Activated CD8-positive, alpha-beta T cell treated with anti-CD3 and anti-CD28 coated beads for 36 hours (primary cell): ENCODE measurements around the gene E4F1. TPM values are rescaled to one million over a fixed set of nuclear protein-coding genes. Genes with fewer than 3 reads are reported as not detected.
A peak's percentile ranks its signal among the peaks of the same experiment; 100 is the strongest.
"Not testable (repeated sequence)": the region's sequence is repeated elsewhere in the genome, so short reads cannot be mapped to it uniquely, and the experiment has no call there.

ENCODE experiments used
- ATAC-seq: fragments of 200-7000 bp; cut with Tn5 transposase; one replicate; pipeline ENCODE4 v1.10.0; 2021; ENCODE audit warnings: mild to moderate bottlenecking, moderate library complexity
- CTCF ChIA-PET: fragments of 350-600 bp; sonication (Branson Sonifier 250); formaldehyde crosslinking; loops from one replicate; lab custom pipeline; 2021; ENCODE audit warnings: antibody characterized with exemption; lab: Charles Lee
- POLR2A ChIA-PET: fragments of 350-600 bp; sonication (Branson Sonifier 250); formaldehyde crosslinking; loops from one replicate; lab custom pipeline; 2021; ENCODE audit warnings: antibody characterized with exemption; lab: Charles Lee
- DNase-seq: peaks from one replicate; pipeline ENCODE4 v3.0.0-alpha.2; 2020
- H3K27ac Mint-ChIP-seq: one replicate; pipeline ENCODE4 v1.8.0; 2021; ENCODE audit warnings: mild to moderate bottlenecking, mixed read lengths
- H3K27me3 Mint-ChIP-seq: one replicate; pipeline ENCODE4 v1.8.0; 2021; ENCODE audit warnings: mixed read lengths
- H3K36me3 Mint-ChIP-seq: one replicate; pipeline ENCODE4 v1.8.0; 2021; ENCODE audit warnings: low read depth, mixed read lengths
- H3K4me1 Mint-ChIP-seq: one replicate; pipeline ENCODE4 v1.8.0; 2021; ENCODE audit warnings: low read depth, mixed read lengths
- H3K4me3 Mint-ChIP-seq: one replicate; pipeline ENCODE4 v1.8.0; 2021; ENCODE audit warnings: mild to moderate bottlenecking, moderate library complexity, mixed read lengths
- H3K9me3 Mint-ChIP-seq: one replicate; pipeline ENCODE4 v1.8.0; 2021; ENCODE audit warnings: mixed read lengths
- CTCF ChIP-seq: fragments of 200-600 bp; IDR thresholded peaks from one replicate; pipeline ENCODE4 v1.8.0; 2022; ENCODE audit warnings: antibody characterized with exemption, mild to moderate bottlenecking
- intact Hi-C: fragments of 100-400 bp; cut with micrococcal nuclease; formaldehyde crosslinking; loops from one replicate; pipeline ENCODE4 v1.10.0; 2022
- total RNA-seq, 2 experiments: library from RNA; stranded (reverse); gene quantifications; one replicate each; pipeline ENCODE4 v1.2.3, GENCODE V29; 2021

E4F1 gene
- total RNA-seq, 2 experiments from 2014 or later: 19.4 to 21.1 TPM

- no peak overlapping the region for H3K4me3 Mint-ChIP-seq
- CTCF ChIA-PET: no interaction called here
- peaks cover 23% of the 10 kb centered on the region for H3K27me3 Mint-ChIP-seq
- POLR2A ChIA-PET: interaction anchor here (1.2 to 3.6 kb wide), 2 partner anchors 44 to 52 kb away, joined by 3 to 18 read pairs; partner anchors contain the start of genes ECI1 and TRAF7
- DNase-seq: no peak
- H3K4me1 Mint-ChIP-seq: peaks cover 3% of the 10 kb centered on the region
- H3K36me3 Mint-ChIP-seq: no peaks in the 10 kb centered on the region
- H3K27ac Mint-ChIP-seq: no peak overlapping the region
- intact Hi-C loops: no loop called here
- H3K9me3 Mint-ChIP-seq: no peaks in the 10 kb centered on the region
- no peak for ATAC-seq
- TF ChIP-seq CTCF: no peak
Observed at GRCh38 chr16:2199095-2199494, 24.3 kb upstream of the E4F1 start.

GRCh38 chr16:2199621-2200139, 23.7 kb upstream of the E4F1 start:
- CTCF ChIA-PET: no interaction called here
- POLR2A ChIA-PET: interaction anchor here (3.6 kb wide), 1 partner anchor 44 kb away, joined by 18 read pairs; the partner anchor contains the start of gene TRAF7

GRCh38 chr16:2200313-2200712, 23.1 kb upstream of the E4F1 start:
- H3K4me1 Mint-ChIP-seq: peaks cover 6% of the 10 kb centered on the region
- no peaks in the 10 kb centered on the region for H3K9me3 Mint-ChIP-seq
- H3K27ac Mint-ChIP-seq: no peak overlapping the region
- no peak for ATAC-seq
- H3K36me3 Mint-ChIP-seq: no peaks in the 10 kb centered on the region
- peaks cover 17% of the 10 kb centered on the region for H3K27me3 Mint-ChIP-seq
- CTCF ChIA-PET: no interaction called here
- no peak for TF ChIP-seq CTCF
- intact Hi-C loops: no loop called here
- no peak for DNase-seq
- POLR2A ChIA-PET: interaction anchor here (3.6 kb wide), 1 partner anchor 45 kb away, joined by 18 read pairs; the partner anchor contains the start of gene TRAF7
- no peak overlapping the region for H3K4me3 Mint-ChIP-seq

More at GRCh38 chr16:2199621-2200139, 23.7 kb upstream of the E4F1 start:
- DNase-seq: no peak
- no peaks in the 10 kb centered on the region for H3K36me3 Mint-ChIP-seq
- no peak overlapping the region for H3K4me3 Mint-ChIP-seq
- no peak for ATAC-seq
- no peaks in the 10 kb centered on the region for H3K9me3 Mint-ChIP-seq
- H3K4me1 Mint-ChIP-seq: peaks cover 7% of the 10 kb centered on the region
- H3K27me3 Mint-ChIP-seq: peaks cover 23% of the 10 kb centered on the region
- no peak for TF ChIP-seq CTCF
- H3K27ac Mint-ChIP-seq: no peak overlapping the region
- intact Hi-C loops: no loop called here

- H3K27ac Mint-ChIP-seq, DNase-seq, ATAC-seq, intact Hi-C loops, H3K9me3 Mint-ChIP-seq, H3K27me3 Mint-ChIP-seq: not testable (repeated sequence)
- POLR2A ChIA-PET: interaction anchor here (1.3 to 10.2 kb wide), 4 partner anchors 9 to 48 kb away, joined by 3 to 95 read pairs (median 6); partner anchors contain the start of genes E4F1, ECI1 and TRAF7
- Mint-ChIP-seq H3K4me1 (peaks cover 17% of the 10 kb centered on the region), H3K4me3 (peak overlapping the region; percentile 88), H3K36me3 (peaks cover 21% of the 10 kb centered on the region)
- CTCF ChIA-PET: interaction anchor here (0.6 to 2.0 kb wide), 2 partner anchors 8 to 233 kb away, joined by 3 to 11 read pairs; no protein-coding TSS in a partner anchor
Observed at GRCh38 chr16:2203119-2203688, 20.2 kb upstream of the E4F1 start.

GRCh38 chr16:2204416-2205103, 18.8 kb upstream of the E4F1 start:
- POLR2A ChIA-PET: interaction anchor here (0.6 to 10.2 kb wide), 9 partner anchors 9 to 824 kb away, joined by 3 to 95 read pairs (median 5); partner anchors contain the start of genes ECI1 and TRAF7
- peak; percentile 0 for ATAC-seq
- peak overlapping the region; percentile 69 for H3K27ac Mint-ChIP-seq

More at GRCh38 chr16:2204416-2205103, 18.8 kb upstream of the E4F1 start:
- intact Hi-C loops: no loop called here
- H3K9me3 Mint-ChIP-seq: no peaks in the 10 kb centered on the region
- TF ChIP-seq CTCF: no peak
- peaks cover 27% of the 10 kb centered on the region for H3K36me3 Mint-ChIP-seq
- H3K4me1 Mint-ChIP-seq: peaks cover 17% of the 10 kb centered on the region
- no peak for DNase-seq
- peak overlapping the region; percentile 88 for H3K4me3 Mint-ChIP-seq
- H3K27me3 Mint-ChIP-seq: no peaks in the 10 kb centered on the region
- CTCF ChIA-PET: interaction anchor here (2.0 kb wide), 1 partner anchor 10 kb away, joined by 11 read pairs; no protein-coding TSS in a partner anchor
